ENCODE results near the gene DCDC1. TPM values are rescaled to one million over a fixed set of nuclear protein-coding genes. Genes with fewer than 3 reads are reported as not detected.

Gene DCDC1
- total RNA-seq, 4 donors from 2014 or later, result not detected

- DNase-seq, result no peak
- H3K9me3 ChIP-seq, result no peaks in the 10 kb centered on the region
- no peak overlapping the region for H3K4me3 ChIP-seq
- WGBS, 2 donors, result 65% methylated on average over 3 of the region's 3 CpGs
- TF ChIP-seq CTCF (IDR thresholded peaks at IDR 0.05) (no peak), POLR2A (IDR thresholded peaks at IDR 0.05) (no peak)
- H3K27me3 ChIP-seq, result no peaks in the 10 kb centered on the region
- H3K36me3 ChIP-seq, result no peaks in the 10 kb centered on the region
- no peaks in the 10 kb centered on the region for H3K4me1 ChIP-seq
- no peak overlapping the region for H3K27ac ChIP-seq
- intact Hi-C loops (cut with DNase I), result no loop called here
Observed at GRCh38 chr11:31150841-31151240, 218.7 kb downstream of the DCDC1 start.

- Histone ChIP-seq H3K27me3 (no peaks in the 10 kb centered on the region), H3K9me3 (no peaks in the 10 kb centered on the region), H3K4me3 (no peak overlapping the region), H3K4me1 (no peaks in the 10 kb centered on the region), H3K27ac (no peak overlapping the region), H3K36me3 (no peaks in the 10 kb centered on the region)
- TF ChIP-seq POLR2A (IDR thresholded peaks at IDR 0.05) (no peak), CTCF (IDR thresholded peaks at IDR 0.05) (no peak)
- 72 to 82% methylated on average over 2 of the region's 2 CpGs for WGBS, 2 donors
- intact Hi-C loops (cut with DNase I), result no loop called here
- no peak for DNase-seq
Observed at GRCh38 chr11:31150011-31150410, 219.5 kb downstream of the DCDC1 start.

GRCh38 chr11:31141789-31142188 is 227.8 kb downstream of the DCDC1 start:
- Histone ChIP-seq H3K9me3 (no peaks in the 10 kb centered on the region), H3K36me3 (no peaks in the 10 kb centered on the region), H3K4me3 (no peak overlapping the region), H3K27me3 (no peaks in the 10 kb centered on the region), H3K4me1 (no peaks in the 10 kb centered on the region), H3K27ac (no peak overlapping the region)
- TF ChIP-seq CTCF (IDR thresholded peaks at IDR 0.05), result no peak
- no peak for TF ChIP-seq POLR2A (IDR thresholded peaks at IDR 0.05)
- 14 to 17% methylated on average over 6 of the region's 6 CpGs for WGBS, 2 donors
- DNase-seq, result no peak
- intact Hi-C loops (cut with DNase I), result no loop called here

- intact Hi-C loops (cut with DNase I), result no loop called here
- Histone ChIP-seq H3K27ac (no peak overlapping the region), H3K36me3 (no peaks in the 10 kb centered on the region), H3K9me3 (no peaks in the 10 kb centered on the region), H3K4me1 (no peaks in the 10 kb centered on the region), H3K27me3 (no peaks in the 10 kb centered on the region), H3K4me3 (no peak overlapping the region)
- WGBS, 2 donors, result 39 to 55% methylated on average over 4 of the region's 4 CpGs
- no peak for TF ChIP-seq CTCF (IDR thresholded peaks at IDR 0.05)
- TF ChIP-seq POLR2A (IDR thresholded peaks at IDR 0.05), result no peak
- DNase-seq, result no peak
Observed at GRCh38 chr11:31139479-31139878, 230.1 kb downstream of the DCDC1 start.

GRCh38 chr11:31132531-31133421 is 236.8 kb downstream of the DCDC1 start:
- Histone ChIP-seq H3K4me3 (no peak overlapping the region), H3K4me1 (no peaks in the 10 kb centered on the region), H3K27me3 (no peaks in the 10 kb centered on the region), H3K27ac (no peak overlapping the region), H3K9me3 (no peaks in the 10 kb centered on the region), H3K36me3 (no peaks in the 10 kb centered on the region)
- intact Hi-C loops (cut with DNase I), result no loop called here
- no peak for DNase-seq
- TF ChIP-seq POLR2A (IDR thresholded peaks at IDR 0.05) (no peak), CTCF (IDR thresholded peaks at IDR 0.05) (no peak)
- whole genome bisulfite sequencing, 2 donors, result 44% methylated on average over 6 of the region's 6 CpGs
